Prostate gland (tissue), 2 donors: Measurements from ENCODE around the gene CDKN2A. TPM values are rescaled to one million over a fixed set of nuclear protein-coding genes. Genes with fewer than 3 reads are reported as not detected.

Source experiments
- DNase-seq: peaks from one replicate; pipeline ENCODE4 v3.0.0-alpha.2; 2019; ENCODE audit warnings: low spot score
- H3K27ac ChIP-seq, 2 donors: fragments of 200-600 bp; sonication (generic); 2 replicates each; pipeline ENCODE4 v1.5.1; 2017 to 2019
- H3K27me3 ChIP-seq: fragments of 200-600 bp; sonication (generic); replicated peaks from 2 replicates; pipeline ENCODE4 v1.5.1; 2019; ENCODE audit not compliant: insufficient read depth
- H3K36me3 ChIP-seq, 2 donors: fragments of 200-600 bp; sonication (generic); 1 replicate in 1 of 2; 2 replicates in 1 of 2; pipeline versions ENCODE4 v1.5.1 to v1.8.1; 2017 to 2019
- H3K4me1 ChIP-seq: fragments of 200-600 bp; sonication (generic); replicated peaks from 2 replicates; pipeline ENCODE4 v1.5.1; 2019
- H3K4me3 ChIP-seq, 2 donors: fragments of 200-600 bp; sonication (generic); 2 replicates each; pipeline ENCODE4 v1.5.1; 2017 to 2019
- H3K9me3 ChIP-seq: fragments of 200-600 bp; sonication (generic); 2 replicates; pipeline ENCODE4 v1.5.1; 2017
- CTCF ChIP-seq, 4 experiments: fragments of 200-600 bp in 2 of 4; fragments of 450-650 bp in 2 of 4; sonication (generic) in 2 of 4; IDR thresholded peaks; 1 replicate in 3 of 4; 2 replicates in 1 of 4; pipeline ENCODE4 v1.5.1; 2016 to 2019; ENCODE audit warnings: antibody characterized with exemption in 4 of 4, mild to moderate bottlenecking in 2 of 4, moderate library complexity in 2 of 4
- POLR2A ChIP-seq: fragments of 450-650 bp; IDR thresholded peaks from one replicate; pipeline ENCODE4 v1.6.1; 2016; ENCODE audit warnings: antibody characterized with exemption, mild to moderate bottlenecking
- POLR2AphosphoS5 ChIP-seq: sonication (generic); formaldehyde crosslinking; IDR thresholded peaks from one replicate; pipeline ENCODE4 v1.6.1; 2017; ENCODE audit warnings: antibody characterized with exemption
- WGBS: methylation state at CpG from one replicate; pipeline ENCODE4 v1.1.5; 2018; 5-methylcytosine and 5-hydroxymethylcytosine counted together
- intact Hi-C: fragments of 100-400 bp; cut with DNase I; formaldehyde crosslinking; loops from one replicate; pipeline ENCODE4 v1.14.2; 2022
- total RNA-seq, 2 donors: library from RNA; depleted of rRNA; stranded (reverse); fragments of >200 nt; gene quantifications; one replicate each; pipeline ENCODE4 v1.1.0, GENCODE V29; 2016

Gene CDKN2A
- total RNA-seq, 2 donors from 2014 or later = 0.55 to 4.5 TPM

DNA sequence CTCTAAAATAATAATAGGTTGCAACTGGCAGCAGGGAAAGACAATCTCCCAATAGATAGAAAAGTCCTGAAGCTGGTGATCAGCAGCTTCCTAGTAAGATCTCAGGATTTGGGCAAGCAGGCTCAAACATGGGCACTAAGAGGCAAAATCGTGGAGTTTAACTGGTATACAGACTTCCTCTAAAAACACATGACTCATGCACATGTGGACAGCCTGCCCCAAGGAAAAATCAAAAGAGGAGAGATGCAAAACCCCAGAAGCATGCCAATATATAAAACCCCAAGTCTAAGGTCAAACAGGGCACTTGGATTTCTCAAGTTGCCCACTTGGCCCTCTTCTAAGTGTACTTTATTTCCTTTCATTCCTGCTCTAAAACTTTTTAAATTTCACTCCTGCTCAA is 62.8 kb downstream of the CDKN2A start:
- Histone ChIP-seq H3K4me1 (no peaks in the 10 kb centered on the region), H3K9me3 (no peaks in the 10 kb centered on the region), H3K36me3 (no peaks in the 10 kb centered on the region), H3K4me3 (no peak overlapping the region), H3K27ac (no peak overlapping the region), H3K27me3 (no peaks in the 10 kb centered on the region)
- no peak for DNase-seq
- TF ChIP-seq POLR2A (no peak), POLR2AphosphoS5 (no peak), CTCF (IDR thresholded peaks at IDR 0.05) (no peak)
- WGBS = 75% methylated on average over 1 of the region's 1 CpG
- intact Hi-C loops = no loop called here

DNA sequence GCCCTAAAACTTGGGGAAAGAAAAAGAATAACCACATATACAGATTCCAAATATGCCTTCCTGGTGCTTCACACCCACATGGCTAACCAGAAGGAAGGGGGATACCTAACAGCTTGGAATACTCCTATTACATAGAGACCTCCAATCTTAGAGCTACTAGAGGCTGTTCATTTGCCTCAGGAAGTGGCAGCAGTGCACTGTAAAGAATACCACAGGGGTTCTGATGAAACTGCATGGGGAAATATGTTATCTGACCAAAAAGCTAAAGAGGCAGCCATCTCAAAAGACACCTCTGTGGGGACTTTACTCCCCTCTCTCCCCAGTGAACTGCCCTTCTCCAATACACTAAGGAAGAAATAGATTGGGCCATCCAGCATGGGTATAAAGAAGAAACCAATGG is 66.4 kb downstream of the CDKN2A start:
- no peaks in the 10 kb centered on the region for H3K36me3 ChIP-seq

DNA sequence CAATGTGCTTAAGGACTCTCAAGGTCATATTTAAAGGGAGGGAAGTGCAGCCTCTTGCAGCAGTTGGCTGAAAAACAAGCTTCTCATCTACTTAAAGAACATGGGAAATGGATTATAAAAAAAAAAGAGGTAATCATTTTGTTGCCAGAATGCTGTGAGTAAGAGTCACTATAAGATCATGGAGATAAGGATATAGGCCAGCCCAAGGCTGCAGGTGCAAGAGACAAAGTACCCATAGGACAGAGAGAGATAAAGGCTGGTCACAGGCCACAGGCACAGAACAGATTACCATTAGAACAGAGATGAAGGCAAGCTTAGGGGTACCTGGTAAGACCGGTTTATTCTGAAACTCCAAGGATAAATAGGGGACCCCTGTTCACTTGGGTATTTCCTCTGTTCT is 70.5 kb downstream of the CDKN2A start:
- Histone ChIP-seq H3K36me3 (no peaks in the 10 kb centered on the region), H3K4me3 (no peak overlapping the region), H3K27ac (no peak overlapping the region), H3K9me3 (no peaks in the 10 kb centered on the region), H3K27me3 (no peaks in the 10 kb centered on the region), H3K4me1 (no peaks in the 10 kb centered on the region)
- DNase-seq = no peak
- intact Hi-C loops = no loop called here
- WGBS = 94% methylated on average over 1 of the region's 1 CpG
- TF ChIP-seq POLR2A (no peak), CTCF (IDR thresholded peaks at IDR 0.05) (no peak), POLR2AphosphoS5 (no peak)

More for the DNA sequence above, 66.4 kb downstream of the CDKN2A start:
- no peak for TF ChIP-seq CTCF (IDR thresholded peaks at IDR 0.05)
- TF ChIP-seq POLR2AphosphoS5 = no peak
- no peak for TF ChIP-seq POLR2A
- no peak for DNase-seq
- Histone ChIP-seq H3K4me3 (no peak overlapping the region), H3K27me3 (no peaks in the 10 kb centered on the region), H3K4me1 (no peaks in the 10 kb centered on the region), H3K27ac (no peak overlapping the region), H3K9me3 (no peaks in the 10 kb centered on the region)
- intact Hi-C loops = no loop called here

- 10% methylated on average over 4 of the region's 4 CpGs for WGBS
- TF ChIP-seq POLR2A (no peak), POLR2AphosphoS5 (no peak), CTCF (IDR thresholded peaks at IDR 0.05) (no peak)
- H3K4me3 ChIP-seq = no peak overlapping the region
- no peak overlapping the region for H3K27ac ChIP-seq
- no peak for DNase-seq
- H3K4me1 ChIP-seq = no peaks in the 10 kb centered on the region
- H3K36me3 ChIP-seq = no peaks in the 10 kb centered on the region
- H3K9me3 ChIP-seq = no peaks in the 10 kb centered on the region
- intact Hi-C loops = no loop called here
- H3K27me3 ChIP-seq = no peaks in the 10 kb centered on the region
Measured at GRCh38 chr9:21919377-21920362, 74.5 kb downstream of the CDKN2A start.

Other genes starting within 250 kb of the CDKN2A start
- gene MTAP, start 191.8 kb downstream of the CDKN2A start, total RNA-seq = 10 to 100 TPM; 13.3 to 33.5 TPM
- under 1 TPM in 1 of 2 donors, not detected in 1; 0.62 TPM for gene CDKN2B-AS1, start 399 bp upstream of the CDKN2A start, total RNA-seq
- 1 to 10 TPM; 5.4 to 8.8 TPM for gene CDKN2B, start 14.9 kb upstream of the CDKN2A start, total RNA-seq